Measurements from ENCODE around the gene DST.
A peak's percentile ranks its signal among the peaks of the same experiment; 100 is the strongest.

Gene DST

DNA sequence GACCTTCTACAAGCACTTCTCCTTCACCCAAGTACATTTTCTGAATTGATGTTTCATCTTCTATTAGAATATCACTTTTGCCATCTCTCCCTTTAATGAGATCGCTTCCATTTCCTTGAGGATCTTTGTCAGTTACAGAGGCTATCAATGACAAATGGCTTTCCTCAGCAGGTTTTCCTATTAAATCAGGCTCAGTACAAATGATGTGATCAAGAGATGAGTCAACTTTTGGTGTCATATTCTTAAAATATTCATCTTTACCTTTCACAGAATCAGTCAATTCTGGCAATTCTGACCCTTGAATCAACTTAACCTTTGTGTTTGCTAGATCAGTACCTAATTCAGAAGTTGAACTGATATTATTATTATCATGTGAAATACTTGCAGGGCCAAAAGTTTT is 37.3 kb downstream of the DST start:
- Histone ChIP-seq H3K4me1 (no peaks in the 10 kb centered on the region), H3K9me3 (no peaks in the 10 kb centered on the region), H3K27me3 (no peaks in the 10 kb centered on the region), H3K4me3 (ENCODE audit: low read depth, low read length) (no peak overlapping the region), H3K36me3 (peaks cover 19% of the 10 kb centered on the region; the same call in 1 of the 2 replicates)
- no peak for DNase-seq
- TF ChIP-seq, protein P1, sequence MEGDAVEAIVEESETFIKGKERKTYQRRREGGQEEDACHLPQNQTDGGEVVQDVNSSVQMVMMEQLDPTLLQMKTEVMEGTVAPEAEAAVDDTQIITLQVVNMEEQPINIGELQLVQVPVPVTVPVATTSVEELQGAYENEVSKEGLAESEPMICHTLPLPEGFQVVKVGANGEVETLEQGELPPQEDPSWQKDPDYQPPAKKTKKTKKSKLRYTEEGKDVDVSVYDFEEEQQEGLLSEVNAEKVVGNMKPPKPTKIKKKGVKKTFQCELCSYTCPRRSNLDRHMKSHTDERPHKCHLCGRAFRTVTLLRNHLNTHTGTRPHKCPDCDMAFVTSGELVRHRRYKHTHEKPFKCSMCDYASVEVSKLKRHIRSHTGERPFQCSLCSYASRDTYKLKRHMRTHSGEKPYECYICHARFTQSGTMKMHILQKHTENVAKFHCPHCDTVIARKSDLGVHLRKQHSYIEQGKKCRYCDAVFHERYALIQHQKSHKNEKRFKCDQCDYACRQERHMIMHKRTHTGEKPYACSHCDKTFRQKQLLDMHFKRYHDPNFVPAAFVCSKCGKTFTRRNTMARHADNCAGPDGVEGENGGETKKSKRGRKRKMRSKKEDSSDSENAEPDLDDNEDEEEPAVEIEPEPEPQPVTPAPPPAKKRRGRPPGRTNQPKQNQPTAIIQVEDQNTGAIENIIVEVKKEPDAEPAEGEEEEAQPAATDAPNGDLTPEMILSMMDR (IDR thresholded peaks at IDR 0.05; ENCODE audit: low read depth, low read length) = no peak

- H3K36me3 ChIP-seq = peaks cover 24% of the 10 kb centered on the region
- no peak overlapping the region for H3K4me3 ChIP-seq (ENCODE audit: low read depth, low read length)
- TF ChIP-seq, protein P1 (IDR thresholded peaks at IDR 0.05; ENCODE audit: low read depth, low read length) = no peak
Observed at GRCh38 chr6:56604186-56604585, 38.5 kb downstream of the DST start.

DNA sequence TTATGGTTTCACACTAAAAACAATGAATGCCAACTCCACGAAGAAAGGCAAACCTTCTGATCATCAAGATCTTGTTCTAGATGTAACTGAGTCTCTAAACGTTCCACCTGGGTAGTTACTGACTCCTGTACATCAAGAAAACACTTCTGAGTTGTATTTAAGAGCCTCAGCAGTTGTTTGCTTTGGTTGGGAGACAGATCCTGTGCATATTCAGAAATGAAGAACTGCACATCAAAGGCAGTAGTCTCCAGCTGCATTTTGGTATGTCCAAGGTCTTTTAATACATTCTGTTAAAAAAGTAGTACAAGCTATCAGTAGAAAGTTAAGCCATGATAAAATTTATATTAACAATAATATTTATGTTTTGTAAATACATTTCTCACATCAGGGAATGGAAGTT is 41.3 kb downstream of the DST start:
- no peaks in the 10 kb centered on the region for H3K4me1 ChIP-seq
- no peaks in the 10 kb centered on the region for H3K27me3 ChIP-seq
- peaks cover 18% of the 10 kb centered on the region for H3K36me3 ChIP-seq
- DNase-seq = no peak
- no peak overlapping the region for H3K4me3 ChIP-seq (ENCODE audit: low read depth, low read length)
- TF ChIP-seq, protein P1 (IDR thresholded peaks at IDR 0.05; ENCODE audit: low read depth, low read length) = no peak
- H3K9me3 ChIP-seq = no peaks in the 10 kb centered on the region

More at GRCh38 chr6:56604186-56604585, 38.5 kb downstream of the DST start:
- Histone ChIP-seq H3K4me1 (no peaks in the 10 kb centered on the region), H3K27me3 (no peaks in the 10 kb centered on the region), H3K9me3 (no peaks in the 10 kb centered on the region)
- no peak for DNase-seq

DNA sequence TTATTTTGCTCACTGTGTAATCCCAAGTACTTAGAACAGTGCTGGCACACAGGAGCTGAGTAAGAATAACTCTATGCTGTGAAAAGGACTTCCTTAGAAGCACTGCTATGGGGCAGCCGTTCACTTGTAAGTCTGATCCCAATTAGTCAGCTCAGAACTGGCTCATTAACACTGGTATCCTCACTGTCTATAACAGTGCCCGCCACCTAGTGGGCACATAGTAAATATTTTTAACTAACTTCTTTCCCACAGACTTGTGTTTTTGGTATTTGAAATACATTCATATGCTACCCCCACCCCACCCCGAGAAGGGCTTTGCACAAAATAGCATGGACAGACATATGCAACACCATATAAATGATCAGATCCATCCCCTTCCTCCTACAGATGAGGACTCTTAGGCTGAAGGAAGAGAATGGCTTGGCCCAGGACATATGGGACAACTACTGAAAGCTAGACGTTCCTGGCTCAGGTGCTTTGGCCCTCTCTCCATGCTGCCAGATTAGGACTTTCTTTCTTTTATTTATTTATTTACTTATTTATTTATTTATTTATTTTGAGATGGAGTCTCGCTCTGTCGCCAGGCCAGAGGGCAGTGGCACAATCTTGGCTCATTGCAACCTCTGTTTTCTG is 47.1 kb downstream of the DST start:
- no peaks in the 10 kb centered on the region for H3K9me3 ChIP-seq
- TF ChIP-seq, protein P1 (IDR thresholded peaks at IDR 0.05; ENCODE audit: low read depth, low read length) = peak; percentile 71
- no peaks in the 10 kb centered on the region for H3K27me3 ChIP-seq
- peak; percentile 27 for DNase-seq
- H3K4me1 ChIP-seq = no peaks in the 10 kb centered on the region
- H3K4me3 ChIP-seq (ENCODE audit: low read depth, low read length) = no peak overlapping the region
- peaks cover 21% of the 10 kb centered on the region for H3K36me3 ChIP-seq

DNA sequence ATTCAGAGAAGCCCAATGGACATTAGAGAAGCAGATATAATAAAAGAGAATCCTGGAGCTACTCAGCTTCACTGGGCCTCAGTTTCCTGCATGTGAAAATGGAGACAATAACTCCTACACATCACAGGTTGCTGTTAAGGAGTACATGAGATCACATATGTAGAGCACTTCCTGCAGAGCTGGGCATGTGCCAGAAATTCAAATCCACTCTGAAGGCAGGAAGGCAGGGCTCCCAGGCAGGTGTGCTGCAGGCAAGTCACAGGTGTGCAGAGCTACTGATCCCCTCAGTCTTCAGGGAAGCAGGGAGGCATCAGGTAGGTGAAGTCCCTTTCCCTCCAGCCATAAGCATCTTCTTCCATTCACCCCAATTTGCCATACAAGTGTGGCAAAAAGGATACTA is 48.0 kb downstream of the DST start:
- TF ChIP-seq, protein P1 (IDR thresholded peaks at IDR 0.05; ENCODE audit: low read depth, low read length) = no peak
- Histone ChIP-seq H3K36me3 (peaks cover 18% of the 10 kb centered on the region), H3K4me1 (no peaks in the 10 kb centered on the region), H3K4me3 (ENCODE audit: low read depth, low read length) (no peak overlapping the region), H3K9me3 (no peaks in the 10 kb centered on the region), H3K27me3 (no peaks in the 10 kb centered on the region)
- no peak for DNase-seq

GRCh38 chr6:56593801-56594318 is 48.8 kb downstream of the DST start:
- TF ChIP-seq, protein P1 (IDR thresholded peaks at IDR 0.05; ENCODE audit: low read depth, low read length) = no peak
- no peaks in the 10 kb centered on the region for H3K9me3 ChIP-seq
- no peak for DNase-seq
- no peaks in the 10 kb centered on the region for H3K27me3 ChIP-seq
- H3K4me1 ChIP-seq = no peaks in the 10 kb centered on the region
- H3K4me3 ChIP-seq (ENCODE audit: low read depth, low read length) = no peak overlapping the region
- H3K36me3 ChIP-seq = peaks cover 20% of the 10 kb centered on the region
